ENCODE measurements around the gene MLH1.

Gene MLH1

DNA sequence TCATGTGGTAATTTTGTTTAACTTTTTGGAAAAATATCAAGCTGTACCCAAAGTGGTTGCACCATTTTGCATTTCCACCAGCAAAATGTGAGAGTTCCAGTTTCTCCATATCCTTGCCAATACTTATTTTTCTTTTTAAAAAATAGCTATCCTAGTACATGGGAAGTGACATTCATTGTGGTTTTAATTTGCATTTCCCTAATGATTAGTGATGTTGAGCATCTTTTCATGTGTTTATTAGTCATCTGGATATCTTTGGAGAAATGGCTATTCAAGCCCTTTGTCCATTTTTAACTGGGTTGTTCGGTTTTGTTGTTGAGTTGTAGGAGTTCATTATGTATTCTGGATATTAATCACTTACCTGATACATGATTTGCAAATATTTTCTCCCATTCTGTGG, 29.0 kb upstream of the MLH1 start:
- DNase-seq: no peak
- no peaks in the 10 kb centered on the region for H3K36me3 Mint-ChIP-seq (ENCODE audit: low read depth)
- ATAC-seq: no peak
- peaks cover 6% of the 10 kb centered on the region for H3K4me1 Mint-ChIP-seq
- no peak overlapping the region for H3K27ac Mint-ChIP-seq
- no peaks in the 10 kb centered on the region for H3K9me3 Mint-ChIP-seq
- no peaks in the 10 kb centered on the region for H3K27me3 Mint-ChIP-seq
- H3K4me3 Mint-ChIP-seq: no peak overlapping the region

DNA sequence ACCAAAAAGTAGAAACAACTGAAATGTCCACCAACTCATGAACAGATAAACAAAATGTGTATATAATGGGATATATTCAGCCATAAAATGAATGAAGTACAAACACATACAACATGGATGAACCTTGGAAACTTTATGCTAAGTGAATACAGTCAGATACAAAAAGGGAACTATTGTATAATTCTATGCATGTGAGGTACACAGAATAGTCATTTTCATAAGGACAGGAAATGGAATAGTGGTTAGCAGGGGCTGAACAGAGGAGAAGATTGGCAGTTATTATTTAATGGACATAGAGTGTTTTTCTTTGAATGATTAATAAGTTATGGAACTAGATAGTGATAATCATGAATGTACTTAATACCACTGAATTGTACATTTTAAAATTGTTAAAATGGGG, 28.5 kb upstream of the MLH1 start:
- Mint-ChIP-seq H3K4me3 (no peak overlapping the region), H3K27me3 (no peaks in the 10 kb centered on the region), H3K27ac (no peak overlapping the region), H3K9me3 (no peaks in the 10 kb centered on the region), H3K36me3 (ENCODE audit: low read depth) (no peaks in the 10 kb centered on the region), H3K4me1 (peaks cover 10% of the 10 kb centered on the region)
- ATAC-seq: no peak
- DNase-seq: no peak

DNA sequence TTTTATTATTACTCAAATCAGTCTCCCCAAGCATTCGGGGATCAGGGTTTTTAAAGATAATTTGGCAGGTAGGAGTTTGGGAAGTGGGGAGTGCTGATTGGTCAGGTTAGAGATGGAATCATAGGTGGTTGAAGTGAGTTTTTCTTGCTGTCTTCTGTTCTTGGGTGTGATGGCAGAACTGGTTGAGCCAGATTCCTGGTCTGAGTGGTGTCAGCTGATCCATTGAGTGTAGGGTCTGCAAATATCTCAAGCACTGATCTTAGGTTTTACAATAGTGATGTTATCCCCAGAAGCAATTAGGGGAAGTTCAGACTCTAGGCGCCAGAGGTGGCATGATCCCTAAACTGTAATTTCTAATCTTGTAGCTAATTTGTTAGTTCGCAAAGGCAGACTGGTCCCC, 27.9 kb upstream of the MLH1 start:
- Mint-ChIP-seq H3K36me3 (ENCODE audit: low read depth) (no peaks in the 10 kb centered on the region), H3K27me3 (no peaks in the 10 kb centered on the region), H3K4me1 (peaks cover 14% of the 10 kb centered on the region), H3K9me3 (no peaks in the 10 kb centered on the region), H3K27ac (no peak overlapping the region), H3K4me3 (no peak overlapping the region)
- DNase-seq: no peak
- no peak for ATAC-seq

DNA sequence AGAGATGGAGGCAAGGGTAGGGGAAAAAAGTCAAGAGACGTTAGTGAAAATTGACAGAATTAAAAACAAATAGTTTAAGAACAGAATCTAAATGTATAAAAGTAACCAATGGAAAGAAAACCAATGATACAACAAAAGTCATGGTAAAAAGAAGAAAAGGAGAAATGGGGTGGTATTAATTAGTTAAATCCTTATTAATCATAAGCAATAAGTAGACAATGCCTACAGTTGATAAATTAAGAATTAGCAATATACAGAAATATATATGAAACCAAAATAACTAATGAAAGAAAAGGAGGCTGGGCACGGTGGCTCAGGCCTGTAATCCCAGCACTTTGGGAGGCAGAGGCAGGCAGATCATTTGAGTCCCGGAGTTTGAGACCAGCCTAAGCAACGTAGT, 24.2 kb upstream of the MLH1 start:
- peaks cover 2% of the 10 kb centered on the region for H3K36me3 Mint-ChIP-seq (ENCODE audit: low read depth)
- ATAC-seq (no peak), DNase-seq (no peak)
- H3K27me3 Mint-ChIP-seq: no peaks in the 10 kb centered on the region
- no peaks in the 10 kb centered on the region for H3K9me3 Mint-ChIP-seq
- H3K4me1 Mint-ChIP-seq: peaks cover 22% of the 10 kb centered on the region
- H3K4me3 Mint-ChIP-seq: no peak overlapping the region
- peak overlapping the region; percentile 53 for H3K27ac Mint-ChIP-seq

DNA sequence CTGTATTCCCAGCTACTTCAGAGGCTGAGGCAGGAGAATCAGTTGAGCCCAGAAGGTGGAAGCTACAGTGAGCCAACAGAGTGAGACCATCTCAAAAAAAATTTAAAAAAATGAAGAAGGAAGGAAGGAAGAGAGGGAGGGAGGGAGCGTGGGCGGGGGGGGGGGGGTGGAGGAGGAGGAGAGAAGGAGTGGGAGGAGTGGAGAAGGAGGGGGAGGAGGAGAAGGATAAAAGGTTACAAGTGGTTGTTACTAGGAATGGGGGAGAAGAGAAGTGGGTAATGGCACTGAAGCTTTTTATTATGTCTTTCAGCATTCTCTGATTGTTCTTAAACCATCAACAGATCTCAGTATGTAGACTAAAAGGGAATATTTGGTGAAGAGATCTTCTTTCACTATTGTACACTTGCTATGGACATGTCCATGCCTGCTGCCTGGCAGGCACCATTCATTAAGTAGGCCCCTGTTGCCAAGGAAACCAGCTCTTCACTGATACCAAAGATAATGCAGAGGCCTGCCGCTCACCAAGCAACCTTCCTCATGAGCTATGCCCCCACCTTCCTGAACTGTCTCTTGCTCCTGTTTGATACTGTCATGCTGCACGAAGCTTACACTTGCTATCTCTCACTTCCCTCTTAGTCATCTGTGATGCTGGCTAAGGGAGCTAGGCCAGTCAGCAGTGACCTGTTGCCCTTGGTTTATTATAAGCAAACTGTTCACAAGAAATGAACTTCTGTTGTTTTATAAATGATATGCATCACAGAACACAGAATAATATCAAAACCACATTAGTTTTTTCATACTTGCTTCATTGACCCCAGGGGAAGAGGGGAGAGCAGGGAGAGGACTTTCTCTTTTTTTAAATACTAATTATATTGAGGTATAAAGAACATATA, 23.5 kb upstream of the MLH1 start:
- DNase-seq (peak; percentile 41), ATAC-seq (peak; percentile 100)
- Mint-ChIP-seq H3K4me3 (no peak overlapping the region), H3K36me3 (ENCODE audit: low read depth) (peaks cover 2% of the 10 kb centered on the region), H3K9me3 (no peaks in the 10 kb centered on the region), H3K4me1 (peaks cover 22% of the 10 kb centered on the region), H3K27me3 (no peaks in the 10 kb centered on the region), H3K27ac (peak overlapping the region; percentile 53)

DNA sequence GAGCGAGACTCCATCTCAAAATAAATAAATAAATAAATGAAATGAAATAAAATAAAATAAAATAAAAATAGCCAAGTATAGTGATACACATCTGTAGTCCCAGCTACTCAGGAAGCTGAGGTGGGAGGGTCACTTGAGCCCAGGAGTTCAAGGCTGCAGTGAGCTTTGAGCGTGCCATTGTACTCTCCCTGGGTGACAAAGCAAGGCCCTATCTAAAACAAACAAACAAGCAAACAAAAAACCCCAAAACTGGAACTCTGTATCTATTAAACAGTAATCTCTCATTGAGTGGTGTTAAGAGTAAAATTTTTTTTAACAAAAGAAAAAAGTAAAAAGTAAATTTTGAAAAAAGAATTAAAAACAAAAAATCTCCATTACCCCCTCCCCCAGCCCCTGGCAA, 21.2 kb upstream of the MLH1 start:
- Mint-ChIP-seq H3K36me3 (ENCODE audit: low read depth) (peaks cover 6% of the 10 kb centered on the region), H3K9me3 (no peaks in the 10 kb centered on the region), H3K27me3 (no peaks in the 10 kb centered on the region)

DNA sequence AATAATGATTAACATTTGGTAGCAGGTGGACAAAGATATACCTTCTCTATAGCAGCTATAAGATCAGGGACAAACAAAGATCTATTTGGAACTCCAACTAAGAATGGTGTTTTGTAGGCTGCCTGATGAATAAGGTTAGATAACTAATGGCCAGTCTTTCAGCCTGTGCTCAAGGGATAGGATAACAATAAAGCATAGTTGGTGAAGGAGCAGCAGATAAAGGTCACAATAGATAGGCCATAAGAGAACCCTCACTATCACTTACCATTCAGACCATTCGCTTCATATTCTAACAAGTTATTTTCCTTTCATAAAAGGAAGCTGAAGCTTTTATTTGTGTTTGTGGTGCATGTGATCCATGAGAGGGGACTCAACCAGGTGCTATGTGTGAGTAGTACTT, 20.2 kb upstream of the MLH1 start:
- Mint-ChIP-seq H3K36me3 (ENCODE audit: low read depth) (peaks cover 10% of the 10 kb centered on the region), H3K4me1 (peaks cover 22% of the 10 kb centered on the region), H3K27me3 (no peaks in the 10 kb centered on the region), H3K9me3 (peaks cover 6% of the 10 kb centered on the region), H3K4me3 (no peak overlapping the region), H3K27ac (no peak overlapping the region)
- no peak for DNase-seq
- ATAC-seq: no peak

More for the DNA sequence above, 21.2 kb upstream of the MLH1 start:
- no peak for DNase-seq
- H3K27ac Mint-ChIP-seq: no peak overlapping the region
- H3K4me1 Mint-ChIP-seq: peaks cover 22% of the 10 kb centered on the region
- no peak for ATAC-seq
- H3K4me3 Mint-ChIP-seq: no peak overlapping the region

DNA sequence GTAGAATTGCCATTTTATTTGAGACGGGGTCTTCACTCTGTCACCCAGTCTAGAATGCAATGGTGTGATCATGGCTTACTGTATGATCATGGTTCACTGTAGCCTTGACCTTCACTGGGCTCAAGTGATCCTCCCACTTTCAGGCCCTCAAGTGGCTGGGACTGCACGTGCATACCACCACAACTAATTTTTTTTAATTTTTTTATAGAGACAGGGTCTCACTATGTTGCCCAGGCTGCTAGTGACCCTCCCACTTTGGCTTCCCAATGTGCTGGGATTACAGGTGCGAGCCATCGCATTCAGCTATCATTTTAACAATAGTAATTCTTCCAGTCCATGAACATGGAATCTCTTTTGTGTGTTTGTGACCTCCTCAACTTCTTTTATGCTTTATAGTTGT, 12.3 kb upstream of the MLH1 start:
- H3K27me3 Mint-ChIP-seq: no peaks in the 10 kb centered on the region
- ATAC-seq: no peak
- no peak overlapping the region for H3K27ac Mint-ChIP-seq
- peaks cover 19% of the 10 kb centered on the region for H3K9me3 Mint-ChIP-seq
- peaks cover 56% of the 10 kb centered on the region for H3K36me3 Mint-ChIP-seq (ENCODE audit: low read depth)
- H3K4me3 Mint-ChIP-seq: no peak overlapping the region
- DNase-seq: no peak
- H3K4me1 Mint-ChIP-seq: no peaks in the 10 kb centered on the region

DNA sequence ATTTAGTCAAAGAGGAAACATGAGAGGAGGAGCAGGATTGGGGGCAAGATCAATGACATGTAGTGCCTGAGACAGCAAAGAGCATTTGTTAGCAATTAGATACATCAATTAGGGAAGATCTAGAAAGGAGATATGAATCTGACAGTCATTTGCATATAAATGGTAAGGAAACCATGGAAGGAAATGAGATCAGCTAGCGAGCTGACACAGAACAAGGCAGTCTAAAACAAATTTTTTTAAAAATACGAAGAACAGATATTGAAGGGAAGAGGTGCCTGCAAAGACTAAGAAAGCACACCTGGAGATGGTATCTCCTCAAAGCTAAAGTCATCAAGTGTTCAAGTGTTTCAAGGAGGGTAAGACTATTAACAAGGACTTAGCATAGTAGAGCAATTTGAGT, 5.0 kb upstream of the MLH1 start:
- Mint-ChIP-seq H3K4me3 (peak overlapping the region; percentile 64), H3K27me3 (no peaks in the 10 kb centered on the region), H3K27ac (peak overlapping the region; percentile 41), H3K4me1 (peaks cover 44% of the 10 kb centered on the region), H3K36me3 (ENCODE audit: low read depth) (peaks cover 77% of the 10 kb centered on the region), H3K9me3 (no peaks in the 10 kb centered on the region)
- DNase-seq (no peak), ATAC-seq (no peak)

DNA sequence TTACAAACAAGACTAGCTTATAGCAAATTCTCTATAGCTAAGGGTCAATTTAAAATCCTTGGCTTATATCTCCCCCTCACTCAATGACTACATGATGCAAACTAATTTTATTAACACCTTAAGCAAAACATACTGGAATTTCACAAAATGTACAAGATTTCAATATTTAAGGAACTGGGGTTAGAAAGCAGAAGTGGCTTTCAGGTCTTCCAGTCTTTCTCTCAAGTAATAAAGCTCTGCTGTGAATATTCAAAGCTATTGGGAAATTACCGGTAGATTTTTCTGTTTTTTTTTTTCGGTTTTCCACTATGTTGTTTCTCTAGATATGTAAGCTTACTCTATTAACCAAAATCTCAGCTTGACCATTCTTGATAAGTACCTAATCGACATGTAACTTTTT, 4.3 kb upstream of the MLH1 start:
- ATAC-seq (no peak), DNase-seq (no peak)
- peak overlapping the region; percentile 44 for H3K27ac Mint-ChIP-seq
- H3K9me3 Mint-ChIP-seq: no peaks in the 10 kb centered on the region
- H3K36me3 Mint-ChIP-seq (ENCODE audit: low read depth): peaks cover 70% of the 10 kb centered on the region
- peaks cover 44% of the 10 kb centered on the region for H3K4me1 Mint-ChIP-seq
- H3K4me3 Mint-ChIP-seq: no peak overlapping the region
- no peaks in the 10 kb centered on the region for H3K27me3 Mint-ChIP-seq

DNA sequence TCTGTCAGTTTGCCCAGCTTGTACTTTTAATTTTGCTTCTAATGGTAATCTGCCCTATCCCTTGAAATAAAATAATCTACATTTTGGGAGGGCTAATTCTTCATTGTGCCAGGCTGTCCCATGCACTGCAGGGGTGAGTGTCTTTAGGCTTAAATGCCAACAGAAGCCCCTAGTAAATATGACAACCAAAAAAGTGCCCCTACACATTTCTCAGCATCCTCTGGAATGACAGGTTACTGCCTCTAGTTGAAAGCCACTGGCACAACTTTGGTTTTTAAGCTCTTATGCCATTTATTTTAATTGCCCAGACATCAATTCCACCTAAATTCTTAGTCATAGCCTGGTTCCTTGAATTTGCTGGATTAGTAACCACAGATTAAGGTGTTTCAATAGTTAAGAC, 3.8 kb upstream of the MLH1 start:
- no peaks in the 10 kb centered on the region for H3K9me3 Mint-ChIP-seq
- H3K27ac Mint-ChIP-seq: no peak overlapping the region
- no peak for ATAC-seq

DNA sequence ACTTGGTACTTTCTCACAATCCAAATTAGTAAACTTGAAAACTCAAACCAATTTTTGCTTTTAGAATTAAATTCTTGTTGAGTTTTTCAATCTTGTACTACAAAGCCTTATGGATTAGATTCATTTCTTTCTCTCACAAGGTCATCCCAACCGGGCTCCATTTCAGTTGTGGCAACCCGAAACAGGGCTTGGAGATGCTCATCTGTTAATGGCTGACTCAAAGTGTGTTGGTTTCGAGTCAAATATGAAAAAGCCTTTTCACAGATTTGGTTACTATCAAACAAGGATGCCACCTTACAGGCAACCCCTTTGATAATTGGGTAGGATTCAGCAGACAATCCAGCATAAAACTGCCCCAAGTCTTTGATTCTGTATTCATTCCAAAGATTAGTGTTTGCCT, 2.2 kb upstream of the MLH1 start:
- Mint-ChIP-seq H3K9me3 (no peaks in the 10 kb centered on the region), H3K27ac (no peak overlapping the region), H3K4me3 (no peak overlapping the region), H3K27me3 (no peaks in the 10 kb centered on the region), H3K36me3 (ENCODE audit: low read depth) (peaks cover 55% of the 10 kb centered on the region), H3K4me1 (peaks cover 44% of the 10 kb centered on the region)
- ATAC-seq (no peak), DNase-seq (peak; percentile 14)

More for the DNA sequence above, 3.8 kb upstream of the MLH1 start:
- Mint-ChIP-seq H3K4me1 (peaks cover 44% of the 10 kb centered on the region), H3K4me3 (no peak overlapping the region), H3K27me3 (no peaks in the 10 kb centered on the region), H3K36me3 (ENCODE audit: low read depth) (peaks cover 65% of the 10 kb centered on the region)
- no peak for DNase-seq

DNA sequence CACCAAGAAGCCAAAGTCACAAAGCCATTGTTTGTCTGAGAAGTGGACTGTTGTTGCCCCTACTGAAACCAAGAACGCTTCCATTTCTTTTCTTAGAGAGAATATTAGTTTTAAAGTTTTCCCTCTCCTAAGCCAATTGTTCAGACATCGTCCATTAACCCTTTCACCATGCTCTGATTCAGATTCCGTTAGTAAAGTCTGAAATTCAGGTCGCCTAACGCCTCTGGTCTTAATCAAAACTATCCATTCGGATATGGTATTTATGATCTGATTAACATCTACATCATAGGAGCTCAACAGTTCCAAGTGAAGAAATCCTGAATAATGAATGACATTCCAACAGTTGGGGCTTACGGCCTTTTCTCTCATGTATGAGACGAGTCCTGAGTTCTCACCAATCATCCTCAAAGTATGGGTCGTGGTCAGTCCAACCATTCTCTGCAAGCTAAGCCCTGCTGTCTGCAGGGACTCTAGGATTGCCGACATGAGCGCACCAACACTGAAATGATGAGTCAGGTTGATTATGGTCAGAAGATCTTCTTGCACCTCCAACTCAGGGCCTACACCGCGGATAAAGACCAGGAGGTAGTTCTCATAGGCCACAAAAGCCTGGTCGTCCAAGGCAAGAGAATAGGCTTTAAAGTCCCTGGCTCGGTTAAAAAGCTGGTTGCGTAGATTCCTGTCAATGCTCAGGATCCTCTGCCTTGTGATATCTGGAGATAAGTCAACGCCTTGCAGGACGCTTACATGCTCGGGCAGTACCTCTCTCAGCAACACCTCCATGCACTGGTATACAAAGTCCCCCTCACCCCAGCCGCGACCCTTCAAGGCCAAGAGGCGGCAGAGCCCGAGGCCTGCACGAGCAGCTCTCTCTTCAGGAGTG, 1.2 kb upstream of the MLH1 start:
- Mint-ChIP-seq H3K27me3 (no peaks in the 10 kb centered on the region), H3K4me1 (peaks cover 50% of the 10 kb centered on the region), H3K36me3 (ENCODE audit: low read depth) (peaks cover 59% of the 10 kb centered on the region), H3K27ac (no peak overlapping the region), H3K4me3 (no peak overlapping the region), H3K9me3 (no peaks in the 10 kb centered on the region)
- peak; percentile 23 for DNase-seq
- no peak for ATAC-seq

DNA sequence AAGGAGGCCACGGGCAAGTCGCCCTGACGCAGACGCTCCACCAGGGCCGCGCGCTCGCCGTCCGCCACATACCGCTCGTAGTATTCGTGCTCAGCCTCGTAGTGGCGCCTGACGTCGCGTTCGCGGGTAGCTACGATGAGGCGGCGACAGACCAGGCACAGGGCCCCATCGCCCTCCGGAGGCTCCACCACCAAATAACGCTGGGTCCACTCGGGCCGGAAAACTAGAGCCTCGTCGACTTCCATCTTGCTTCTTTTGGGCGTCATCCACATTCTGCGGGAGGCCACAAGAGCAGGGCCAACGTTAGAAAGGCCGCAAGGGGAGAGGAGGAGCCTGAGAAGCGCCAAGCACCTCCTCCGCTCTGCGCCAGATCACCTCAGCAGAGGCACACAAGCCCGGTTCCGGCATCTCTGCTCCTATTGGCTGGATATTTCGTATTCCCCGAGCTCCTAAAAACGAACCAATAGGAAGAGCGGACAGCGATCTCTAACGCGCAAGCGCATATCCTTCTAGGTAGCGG, 452 bp upstream of the MLH1 start, which contains the start of gene EPM2AIP1:
Gene EPM2AIP1 (minus strand): TSS at position 326 of the 520 bp plus-strand sequence. CDS start 54 bp downstream, at position 272.
- DNase-seq: no peak
- H3K9me3 Mint-ChIP-seq: no peaks in the 10 kb centered on the region
- peak; percentile 92 for ATAC-seq
- H3K27me3 Mint-ChIP-seq: no peaks in the 10 kb centered on the region
- no peak within 1 kb of the TSS for H3K4me3 Mint-ChIP-seq
- peaks cover 59% of the 10 kb centered on the region for H3K36me3 Mint-ChIP-seq (ENCODE audit: low read depth)
- H3K4me1 Mint-ChIP-seq: peaks cover 50% of the 10 kb centered on the region
- H3K27ac Mint-ChIP-seq: no peak within 1 kb of the TSS

Measured in activated naive CD8-positive, alpha-beta T cell treated with anti-CD3 and anti-CD28 coated beads, Interleukin-2, amount 50 U/mL, for 24 hours (primary cell).